HepG2 (cell line): ENCODE measurements around the gene ADSS1. TPM values are rescaled to one million over a fixed set of nuclear protein-coding genes. Genes with fewer than 3 reads are reported as not detected.

Experiments
- EED ChIP-seq: sonication (generic); formaldehyde crosslinking; IDR thresholded peaks from 2 replicates; pipeline ENCODE4 v1.5.0; 2020; ENCODE audit warnings: mild to moderate bottlenecking, missing genetic modification reagents
- GATAD1 ChIP-seq: IDR thresholded peaks from 2 replicates; pipeline ENCODE4 v1.6.1; 2016; ENCODE audit warnings: missing genetic modification reagents, missing compliant biosample characterization
- HBP1 ChIP-seq: IDR thresholded peaks from 2 replicates; pipeline ENCODE4 v1.6.1; 2016; ENCODE audit warnings: low read depth, control low read depth
- IKZF4 ChIP-seq: sonication (generic); formaldehyde crosslinking; IDR thresholded peaks from 2 replicates; pipeline ENCODE4 v1.5.1; 2020; ENCODE audit warnings: borderline replicate concordance, mild to moderate bottlenecking, low read depth, missing genetic modification reagents; ENCODE audit errors: not compliant biosample characterization
- JUND ChIP-seq: sonication (generic); formaldehyde crosslinking; IDR thresholded peaks from 2 replicates; pipeline ENCODE4 v1.8.0; 2022; ENCODE audit warnings: mild to moderate bottlenecking, missing genetic modification reagents
- MIXL1 ChIP-seq: IDR thresholded peaks from 2 replicates; pipeline ENCODE4 v1.6.1; 2016
- NCOA1 ChIP-seq: sonication (generic); formaldehyde crosslinking; IDR thresholded peaks from 2 replicates; pipeline ENCODE4 v1.9.0; 2021; ENCODE audit warnings: missing genetic modification reagents
- NFKBIZ ChIP-seq: IDR thresholded peaks from 2 replicates; pipeline ENCODE4 v1.6.1; 2018; ENCODE audit warnings: missing genetic modification reagents, missing compliant biosample characterization
- NR2C2 ChIP-seq: sonication (generic); formaldehyde crosslinking; IDR thresholded peaks from 2 replicates; pipeline ENCODE4 v1.4.0; 2020; ENCODE audit warnings: missing genetic modification reagents, mild to moderate bottlenecking, moderate library complexity, borderline replicate concordance
- PCBP1 ChIP-seq: fragments of 200-400 bp; formaldehyde crosslinking; IDR thresholded peaks from 2 replicates; pipeline ENCODE4 v1.6.1; 2017; ENCODE audit warnings: mild to moderate bottlenecking, low read depth, low read length, borderline replicate concordance
- SNAPC5 ChIP-seq: sonication (generic); formaldehyde crosslinking; IDR thresholded peaks from 2 replicates; pipeline ENCODE4 v1.8.1; 2023; ENCODE audit warnings: mild to moderate bottlenecking, missing genetic modification reagents, borderline replicate concordance
- TBX2 ChIP-seq: sonication (generic); formaldehyde crosslinking; IDR thresholded peaks from 2 replicates; pipeline ENCODE4 v1.5.0; 2020; ENCODE audit warnings: missing genetic modification reagents, mild to moderate bottlenecking, borderline replicate concordance
- UBTF ChIP-seq: sonication (generic); formaldehyde crosslinking; IDR thresholded peaks from 2 replicates; pipeline ENCODE4 v1.4.0; 2020; ENCODE audit warnings: mild to moderate bottlenecking, missing genetic modification reagents
- ZFX ChIP-seq: sonication (generic); formaldehyde crosslinking; IDR thresholded peaks from 2 replicates; pipeline ENCODE4 v1.4.0; 2020; ENCODE audit warnings: mild to moderate bottlenecking, low read depth, missing genetic modification reagents, moderate library complexity
- ZMYM3 ChIP-seq: sonication (generic); formaldehyde crosslinking; IDR thresholded peaks from 2 replicates; pipeline ENCODE4 v1.5.1; 2020; ENCODE audit warnings: mild to moderate bottlenecking, missing genetic modification reagents
- ZNF136 ChIP-seq: sonication (generic); formaldehyde crosslinking; IDR thresholded peaks from 2 replicates; pipeline ENCODE4 v1.8.1; 2022; ENCODE audit warnings: low read depth, mild to moderate bottlenecking, moderate library complexity, missing genetic modification reagents
- ZNF441 ChIP-seq: sonication (generic); formaldehyde crosslinking; IDR thresholded peaks from 2 replicates; pipeline ENCODE4 v1.7.0; 2021; ENCODE audit warnings: missing genetic modification reagents, borderline replicate concordance
- ZNF589 ChIP-seq: sonication (generic); formaldehyde crosslinking; conservative IDR thresholded peaks from 2 replicates; pipeline ENCODE4 v1.8.0; 2022; ENCODE audit warnings: mild to moderate bottlenecking, moderate library complexity, missing genetic modification reagents
- ZNF788 ChIP-seq: sonication (generic); formaldehyde crosslinking; IDR thresholded peaks from 2 replicates; pipeline ENCODE4 v1.5.0; 2020; ENCODE audit warnings: mild to moderate bottlenecking, missing genetic modification reagents, borderline replicate concordance
- ZNF792 ChIP-seq: IDR thresholded peaks from 2 replicates; pipeline ENCODE4 v1.6.1; 2016
- ZSCAN31 ChIP-seq: sonication (generic); formaldehyde crosslinking; IDR thresholded peaks from 2 replicates; pipeline ENCODE4 v1.5.0; 2020; ENCODE audit warnings: low read depth, mild to moderate bottlenecking, missing genetic modification reagents
- polyA plus RNA-seq, 8 experiments: library from polyadenylated mRNA; depleted of rRNA in 3 of 8; stranded (reverse) in 7 of 8; unstranded in 1 of 8; fragments of >200 nt; fragmentation: Illumina TruSeq in 4 of 8; extraction: Trizol in 4 of 8; gene quantifications; 2 replicates each; pipeline versions ENCODE4 v1.2.1 to v1.2.3, GENCODE V29; 2011 to 2016; ENCODE audit warnings: low read depth in 4 of 8, missing spikeins in 1 of 8, mixed read lengths in 1 of 8; ENCODE audit not compliant: insufficient read depth in 1 of 8
- total RNA-seq, 5 experiments: library from RNA; depleted of rRNA; stranded (reverse); fragments of >200 nt; fragmentation: Illumina TruSeq; extraction: Trizol; gene quantifications; 2 replicates each; pipeline ENCODE4 v1.2.3, GENCODE V29; 2016; ENCODE audit warnings: low read depth in 1 of 5
- TF ChIP-seq, protein P1 (sequence below): sonication (generic); formaldehyde crosslinking; IDR thresholded peaks from 2 replicates; pipeline ENCODE4 v1.9.0; 2022; ENCODE audit warnings: low read depth, missing genetic modification reagents
- TF ChIP-seq, protein P2 (sequence below): sonication (generic); formaldehyde crosslinking; IDR thresholded peaks from 2 replicates; pipeline ENCODE4 v1.5.0; 2020; ENCODE audit warnings: missing genetic modification reagents, mild to moderate bottlenecking, borderline replicate concordance

The ADSS1 gene
- total and polyA plus RNA-seq, 2 of the 13 experiments (the other 11 are each of a cell fraction or from before 2014, with no cell fraction given) = 1.0 to 36.7 TPM

- TF ChIP-seq ZNF792 = 0 out of 2 replicates have a peak, but pooled peaks have one; percentile 60
- TF ChIP-seq JUND (CRISPR knock-in tag) = peak; percentile 79
- no peak for TF ChIP-seq ZNF589 (CRISPR knock-in tag)
- TF ChIP-seq PCBP1 = 0 out of 2 replicates have a peak, but pooled peaks have one; percentile 38
- peak; percentile 80 for TF ChIP-seq ZFX (CRISPR knock-in tag)
- TF ChIP-seq UBTF = peak; percentile 63
- TF ChIP-seq GATAD1 (CRISPR knock-in tag) = peak; percentile 52; the same call in 1 of the 2 replicates
- TF ChIP-seq IKZF4 = no peak
- peak; percentile 61; the same call in 1 of the 2 replicates for TF ChIP-seq ZSCAN31
- TF ChIP-seq ZNF788 (CRISPR knock-in tag) = peak; percentile 83; the same call in 1 of the 2 replicates
- TF ChIP-seq, protein P1, sequence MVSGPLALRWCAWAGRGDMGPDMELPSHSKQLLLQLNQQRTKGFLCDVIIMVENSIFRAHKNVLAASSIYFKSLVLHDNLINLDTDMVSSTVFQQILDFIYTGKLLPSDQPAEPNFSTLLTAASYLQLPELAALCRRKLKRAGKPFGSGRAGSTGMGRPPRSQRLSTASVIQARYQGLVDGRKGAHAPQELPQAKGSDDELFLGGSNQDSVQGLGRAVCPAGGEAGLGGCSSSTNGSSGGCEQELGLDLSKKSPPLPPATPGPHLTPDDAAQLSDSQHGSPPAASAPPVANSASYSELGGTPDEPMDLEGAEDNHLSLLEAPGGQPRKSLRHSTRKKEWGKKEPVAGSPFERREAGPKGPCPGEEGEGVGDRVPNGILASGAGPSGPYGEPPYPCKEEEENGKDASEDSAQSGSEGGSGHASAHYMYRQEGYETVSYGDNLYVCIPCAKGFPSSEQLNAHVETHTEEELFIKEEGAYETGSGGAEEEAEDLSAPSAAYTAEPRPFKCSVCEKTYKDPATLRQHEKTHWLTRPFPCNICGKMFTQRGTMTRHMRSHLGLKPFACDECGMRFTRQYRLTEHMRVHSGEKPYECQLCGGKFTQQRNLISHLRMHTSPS (CRISPR knock-in tag) = peak; percentile 77; the same call in 1 of the 2 replicates
- TF ChIP-seq TBX2 = peak; percentile 86
- peak; percentile 39; the same call in 1 of the 2 replicates for TF ChIP-seq NR2C2 (CRISPR knock-in tag)
- no peak for TF ChIP-seq ZNF136 (CRISPR knock-in tag)
- peak; percentile 52; the same call in 1 of the 2 replicates for TF ChIP-seq MIXL1
- TF ChIP-seq HBP1 (CRISPR knock-in tag) = 0 out of 2 replicates have a peak, but pooled peaks have one; percentile 50
- TF ChIP-seq ZNF441 (CRISPR knock-in tag) = peak; percentile 34; the same call in 1 of the 2 replicates
- TF ChIP-seq NCOA1 (CRISPR knock-in tag) = no peak
- peak; percentile 84; the same call in 1 of the 2 replicates for TF ChIP-seq EED (CRISPR knock-in tag)
- TF ChIP-seq, protein P2, sequence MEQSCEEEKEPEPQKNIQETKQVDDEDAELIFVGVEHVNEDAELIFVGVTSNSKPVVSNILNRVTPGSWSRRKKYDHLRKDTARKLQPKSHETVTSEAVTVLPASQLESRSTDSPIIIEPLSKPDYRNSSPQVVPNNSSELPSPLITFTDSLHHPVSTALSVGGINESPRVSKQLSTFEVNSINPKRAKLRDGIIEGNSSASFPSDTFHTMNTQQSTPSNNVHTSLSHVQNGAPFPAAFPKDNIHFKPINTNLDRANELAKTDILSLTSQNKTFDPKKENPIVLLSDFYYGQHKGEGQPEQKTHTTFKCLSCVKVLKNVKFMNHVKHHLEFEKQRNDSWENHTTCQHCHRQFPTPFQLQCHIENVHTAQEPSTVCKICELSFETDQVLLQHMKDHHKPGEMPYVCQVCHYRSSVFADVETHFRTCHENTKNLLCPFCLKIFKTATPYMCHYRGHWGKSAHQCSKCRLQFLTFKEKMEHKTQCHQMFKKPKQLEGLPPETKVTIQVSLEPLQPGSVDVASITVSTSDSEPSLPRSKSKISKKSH (CRISPR knock-in tag) = peak; percentile 68; the same call in 1 of the 2 replicates
- TF ChIP-seq SNAPC5 (CRISPR knock-in tag) = no peak
- no peak for TF ChIP-seq NFKBIZ
- TF ChIP-seq ZMYM3 = peak; percentile 62; the same call in 1 of the 2 replicates
Observed at GRCh38 chr14:104749111-104749649, 25.2 kb downstream of the ADSS1 start (continued).
